Measurements from ENCODE around the gene TBCK. TPM values are rescaled to one million over a fixed set of nuclear protein-coding genes. Genes with fewer than 3 reads are reported as not detected.

TBCK gene
- total RNA-seq, 1 experiment from 2014 or later, result 22.3 TPM

DNA sequence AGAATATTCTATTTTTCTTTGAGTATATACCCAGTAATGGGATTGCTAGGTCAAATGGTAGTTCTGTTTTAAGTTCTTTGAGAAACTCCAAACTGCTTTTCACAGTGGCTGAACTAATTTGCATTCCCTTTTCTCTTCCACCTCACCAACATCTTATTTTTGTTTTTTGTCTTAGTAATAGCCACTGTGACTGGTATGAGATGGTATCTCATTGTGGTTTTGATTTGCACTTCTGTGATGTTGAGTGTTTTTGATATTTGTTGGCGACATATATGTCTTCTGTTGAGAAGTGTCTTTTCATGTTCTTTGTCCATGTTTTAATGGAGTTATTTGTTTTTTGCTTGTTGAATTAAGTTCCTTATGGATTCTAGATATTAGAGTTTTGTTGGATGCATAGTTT, 24.8 kb upstream of the TBCK start:
- Histone ChIP-seq H3K27ac (ENCODE audit: low read depth, low read length) (no peak overlapping the region), H3K9me3 (ENCODE audit: control insufficient read depth in 1 of 2, insufficient read depth in 1 of 2, low read depth in 1 of 2, low read length in 2 of 2) (no peaks in the 10 kb centered on the region), H3K4me2 (ENCODE audit: low read length) (no peak overlapping the region), H3K9me2 (ENCODE audit: insufficient read depth) (no peaks in the 10 kb centered on the region), H3K79me2 (ENCODE audit: insufficient read depth, low read length) (peaks cover 66% of the 10 kb centered on the region), H3K36me3 (ENCODE audit: control insufficient read depth in 1 of 2, insufficient read depth in 2 of 2, low read length in 2 of 2) (peaks cover 6 to 15% of the 10 kb centered on the region in 2 experiments; a peak in 3 of 4 replicates), H3K4me3 (replicated peaks in 1 of 2; ENCODE audit: low read depth in 1 of 2, low read length in 2 of 2) (no peak overlapping the region), H4K20me1 (ENCODE audit: insufficient read depth) (peaks cover 7% of the 10 kb centered on the region; the same call in 1 of the 2 replicates), H2AFZ (ENCODE audit: low read depth, low read length, poor library complexity, severe bottlenecking) (no peak overlapping the region), H3K4me1 (ENCODE audit: control insufficient read depth in 1 of 2, insufficient read depth in 2 of 2, low read length in 2 of 2) (no peaks in the 10 kb centered on the region), H3K9ac (ENCODE audit: low read length) (no peak overlapping the region), H3K27me3 (ENCODE audit: insufficient read depth, low read length) (no peaks in the 10 kb centered on the region)
- ChIA-PET POLR2A (no interaction called here), CTCF (no interaction called here), RAD21 (ENCODE audit: low non-redundant PET in 1 of 2, low total read pairs in 2 of 2, uncharacterized antibody in 2 of 2, unreplicated experiment in 2 of 2) (no interaction called here)
- no peak for TF ChIP-seq ZFX (IDR thresholded peaks at IDR 0.05)
- DNase-seq (ENCODE audit: low read depth, low spot score), result no peak
- ATAC-seq, result no peak
- intact Hi-C loops (cut with micrococcal nuclease), result no loop called here
- BruUV-seq (replicated peaks), result no TSS peak

DNA sequence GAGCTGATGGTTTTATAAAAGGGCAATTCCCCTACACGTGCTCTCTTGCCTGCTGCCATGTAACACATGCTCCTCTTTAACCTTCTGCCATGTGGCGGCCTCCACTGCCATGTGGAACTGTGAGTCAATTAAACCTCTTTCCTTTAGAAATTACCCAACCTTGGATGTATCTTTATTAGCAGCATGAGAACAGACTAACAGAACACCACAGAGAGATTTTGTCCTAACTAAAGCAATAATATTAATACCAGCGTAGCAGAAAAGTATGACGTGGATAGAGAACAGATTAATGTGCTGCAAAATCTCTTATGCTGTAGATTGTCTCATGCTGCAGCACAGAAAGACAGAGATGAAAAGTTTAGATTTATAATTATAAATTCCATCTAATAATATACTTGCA, 23.4 kb upstream of the TBCK start:
- Histone ChIP-seq H3K27me3 (ENCODE audit: insufficient read depth, low read length) (no peaks in the 10 kb centered on the region), H3K9me3 (ENCODE audit: control insufficient read depth in 1 of 2, insufficient read depth in 1 of 2, low read depth in 1 of 2, low read length in 2 of 2) (no peaks in the 10 kb centered on the region), H3K9ac (ENCODE audit: low read length) (no peak overlapping the region), H4K20me1 (ENCODE audit: insufficient read depth) (peaks cover 7% of the 10 kb centered on the region; the same call in 1 of the 2 replicates), H3K9me2 (ENCODE audit: insufficient read depth) (no peaks in the 10 kb centered on the region), H3K4me3 (replicated peaks in 1 of 2; ENCODE audit: low read depth in 1 of 2, low read length in 2 of 2) (no peak overlapping the region), H3K4me1 (ENCODE audit: control insufficient read depth in 1 of 2, insufficient read depth in 2 of 2, low read length in 2 of 2) (no peaks in the 10 kb centered on the region), H3K27ac (ENCODE audit: low read depth, low read length) (no peak overlapping the region), H3K4me2 (ENCODE audit: low read length) (no peak overlapping the region), H2AFZ (ENCODE audit: low read depth, low read length, poor library complexity, severe bottlenecking) (no peak overlapping the region), H3K36me3 (ENCODE audit: control insufficient read depth in 1 of 2, insufficient read depth in 2 of 2, low read length in 2 of 2) (peaks cover 10 to 19% of the 10 kb centered on the region in 2 experiments; a peak in 3 of 4 replicates), H3K79me2 (ENCODE audit: insufficient read depth, low read length) (peaks cover 57% of the 10 kb centered on the region)
- ChIA-PET POLR2A (no interaction called here), CTCF (no interaction called here), RAD21 (ENCODE audit: low non-redundant PET in 1 of 2, low total read pairs in 2 of 2, uncharacterized antibody in 2 of 2, unreplicated experiment in 2 of 2) (no interaction called here)
- DNase-seq (ENCODE audit: low read depth, low spot score) (no peak), ATAC-seq (no peak)
- BruUV-seq (replicated peaks), result no TSS peak
- intact Hi-C loops (cut with micrococcal nuclease), result no loop called here
- TF ChIP-seq EZH2 (IDR thresholded peaks at IDR 0.05) (no peak), SRF (IDR thresholded peaks at IDR 0.05; ENCODE audit: low read depth) (no peak), RAD21 (IDR thresholded peaks at IDR 0.05; ENCODE audit: low read depth) (no peak), TCF7L2 (IDR thresholded peaks at IDR 0.05; ENCODE audit: borderline replicate concordance, extremely low read depth, insufficient read depth, insufficient read length) (no peak), SP1 (IDR thresholded peaks at IDR 0.05; ENCODE audit: low read depth) (no peak), FOSL1 (IDR thresholded peaks at IDR 0.05; ENCODE audit: low read depth) (no peak), YY1 (IDR thresholded peaks at IDR 0.05; ENCODE audit: extremely low read depth, insufficient replicate concordance, low read depth, low read length) (no peak), ZNF274 (IDR thresholded peaks at IDR 0.05; ENCODE audit: low read depth, low read length) (no peak)
- TF ChIP-seq, protein P1, sequence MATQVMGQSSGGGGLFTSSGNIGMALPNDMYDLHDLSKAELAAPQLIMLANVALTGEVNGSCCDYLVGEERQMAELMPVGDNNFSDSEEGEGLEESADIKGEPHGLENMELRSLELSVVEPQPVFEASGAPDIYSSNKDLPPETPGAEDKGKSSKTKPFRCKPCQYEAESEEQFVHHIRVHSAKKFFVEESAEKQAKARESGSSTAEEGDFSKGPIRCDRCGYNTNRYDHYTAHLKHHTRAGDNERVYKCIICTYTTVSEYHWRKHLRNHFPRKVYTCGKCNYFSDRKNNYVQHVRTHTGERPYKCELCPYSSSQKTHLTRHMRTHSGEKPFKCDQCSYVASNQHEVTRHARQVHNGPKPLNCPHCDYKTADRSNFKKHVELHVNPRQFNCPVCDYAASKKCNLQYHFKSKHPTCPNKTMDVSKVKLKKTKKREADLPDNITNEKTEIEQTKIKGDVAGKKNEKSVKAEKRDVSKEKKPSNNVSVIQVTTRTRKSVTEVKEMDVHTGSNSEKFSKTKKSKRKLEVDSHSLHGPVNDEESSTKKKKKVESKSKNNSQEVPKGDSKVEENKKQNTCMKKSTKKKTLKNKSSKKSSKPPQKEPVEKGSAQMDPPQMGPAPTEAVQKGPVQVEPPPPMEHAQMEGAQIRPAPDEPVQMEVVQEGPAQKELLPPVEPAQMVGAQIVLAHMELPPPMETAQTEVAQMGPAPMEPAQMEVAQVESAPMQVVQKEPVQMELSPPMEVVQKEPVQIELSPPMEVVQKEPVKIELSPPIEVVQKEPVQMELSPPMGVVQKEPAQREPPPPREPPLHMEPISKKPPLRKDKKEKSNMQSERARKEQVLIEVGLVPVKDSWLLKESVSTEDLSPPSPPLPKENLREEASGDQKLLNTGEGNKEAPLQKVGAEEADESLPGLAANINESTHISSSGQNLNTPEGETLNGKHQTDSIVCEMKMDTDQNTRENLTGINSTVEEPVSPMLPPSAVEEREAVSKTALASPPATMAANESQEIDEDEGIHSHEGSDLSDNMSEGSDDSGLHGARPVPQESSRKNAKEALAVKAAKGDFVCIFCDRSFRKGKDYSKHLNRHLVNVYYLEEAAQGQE (IDR thresholded peaks at IDR 0.05; ENCODE audit: low read depth), result no peak
- TF ChIP-seq, protein P2, sequence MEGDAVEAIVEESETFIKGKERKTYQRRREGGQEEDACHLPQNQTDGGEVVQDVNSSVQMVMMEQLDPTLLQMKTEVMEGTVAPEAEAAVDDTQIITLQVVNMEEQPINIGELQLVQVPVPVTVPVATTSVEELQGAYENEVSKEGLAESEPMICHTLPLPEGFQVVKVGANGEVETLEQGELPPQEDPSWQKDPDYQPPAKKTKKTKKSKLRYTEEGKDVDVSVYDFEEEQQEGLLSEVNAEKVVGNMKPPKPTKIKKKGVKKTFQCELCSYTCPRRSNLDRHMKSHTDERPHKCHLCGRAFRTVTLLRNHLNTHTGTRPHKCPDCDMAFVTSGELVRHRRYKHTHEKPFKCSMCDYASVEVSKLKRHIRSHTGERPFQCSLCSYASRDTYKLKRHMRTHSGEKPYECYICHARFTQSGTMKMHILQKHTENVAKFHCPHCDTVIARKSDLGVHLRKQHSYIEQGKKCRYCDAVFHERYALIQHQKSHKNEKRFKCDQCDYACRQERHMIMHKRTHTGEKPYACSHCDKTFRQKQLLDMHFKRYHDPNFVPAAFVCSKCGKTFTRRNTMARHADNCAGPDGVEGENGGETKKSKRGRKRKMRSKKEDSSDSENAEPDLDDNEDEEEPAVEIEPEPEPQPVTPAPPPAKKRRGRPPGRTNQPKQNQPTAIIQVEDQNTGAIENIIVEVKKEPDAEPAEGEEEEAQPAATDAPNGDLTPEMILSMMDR (IDR thresholded peaks at IDR 0.05 in 2 of 3, conservative IDR thresholded peaks at IDR 0.05 in 1 of 3; ENCODE audit: borderline replicate concordance in 1 of 3, insufficient read depth in 1 of 3, low read depth in 2 of 3, low read length in 2 of 3), result no peak
- TF ChIP-seq, protein P3, sequence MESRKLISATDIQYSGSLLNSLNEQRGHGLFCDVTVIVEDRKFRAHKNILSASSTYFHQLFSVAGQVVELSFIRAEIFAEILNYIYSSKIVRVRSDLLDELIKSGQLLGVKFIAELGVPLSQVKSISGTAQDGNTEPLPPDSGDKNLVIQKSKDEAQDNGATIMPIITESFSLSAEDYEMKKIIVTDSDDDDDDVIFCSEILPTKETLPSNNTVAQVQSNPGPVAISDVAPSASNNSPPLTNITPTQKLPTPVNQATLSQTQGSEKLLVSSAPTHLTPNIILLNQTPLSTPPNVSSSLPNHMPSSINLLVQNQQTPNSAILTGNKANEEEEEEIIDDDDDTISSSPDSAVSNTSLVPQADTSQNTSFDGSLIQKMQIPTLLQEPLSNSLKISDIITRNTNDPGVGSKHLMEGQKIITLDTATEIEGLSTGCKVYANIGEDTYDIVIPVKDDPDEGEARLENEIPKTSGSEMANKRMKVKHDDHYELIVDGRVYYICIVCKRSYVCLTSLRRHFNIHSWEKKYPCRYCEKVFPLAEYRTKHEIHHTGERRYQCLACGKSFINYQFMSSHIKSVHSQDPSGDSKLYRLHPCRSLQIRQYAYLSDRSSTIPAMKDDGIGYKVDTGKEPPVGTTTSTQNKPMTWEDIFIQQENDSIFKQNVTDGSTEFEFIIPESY (IDR thresholded peaks at IDR 0.05; ENCODE audit: extremely low read depth, insufficient replicate concordance, low read length), result no peak
- TF ChIP-seq, protein P4, sequence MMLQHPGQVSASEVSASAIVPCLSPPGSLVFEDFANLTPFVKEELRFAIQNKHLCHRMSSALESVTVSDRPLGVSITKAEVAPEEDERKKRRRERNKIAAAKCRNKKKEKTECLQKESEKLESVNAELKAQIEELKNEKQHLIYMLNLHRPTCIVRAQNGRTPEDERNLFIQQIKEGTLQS (IDR thresholded peaks at IDR 0.05), result no peak
